ENCODE results near the gene RAB3GAP2.

The RAB3GAP2 gene

GRCh38 chr1:220227393-220227792 lies 44.9 kb downstream of the RAB3GAP2 start:
- TF ChIP-seq CTCF (IDR thresholded peaks at IDR 0.05), result no peak
- H3K27ac ChIP-seq, result no peak overlapping the region

GRCh38 chr1:220226752-220227151 lies 45.5 kb downstream of the RAB3GAP2 start:
- no peak for TF ChIP-seq CTCF (IDR thresholded peaks at IDR 0.05)
- TF ChIP-seq ZFX (IDR thresholded peaks at IDR 0.05; ENCODE audit: borderline replicate concordance), result no peak
- no peak overlapping the region for H3K27ac ChIP-seq

- no peak for TF ChIP-seq ZFX (IDR thresholded peaks at IDR 0.05; ENCODE audit: borderline replicate concordance)
- TF ChIP-seq CTCF (IDR thresholded peaks at IDR 0.05), result no peak
- H3K27ac ChIP-seq, result no peak overlapping the region
These were observed 46.3 kb downstream of the RAB3GAP2 start for GRCh38 chr1:220225957-220226356.

- H3K27ac ChIP-seq, result no peak overlapping the region
- TF ChIP-seq ZFX (IDR thresholded peaks at IDR 0.05; ENCODE audit: borderline replicate concordance), result no peak
- no peak for TF ChIP-seq CTCF (IDR thresholded peaks at IDR 0.05)
These were observed 47.6 kb downstream of the RAB3GAP2 start for GRCh38 chr1:220224611-220225124.

- no peak for TF ChIP-seq CTCF (IDR thresholded peaks at IDR 0.05)
- no peak for TF ChIP-seq ZFX (IDR thresholded peaks at IDR 0.05; ENCODE audit: borderline replicate concordance)
- H3K27ac ChIP-seq, result no peak overlapping the region
These were observed 48.2 kb downstream of the RAB3GAP2 start for GRCh38 chr1:220224033-220224432.

GRCh38 chr1:220222939-220223338 lies 49.3 kb downstream of the RAB3GAP2 start:
- no peak overlapping the region for H3K27ac ChIP-seq
- TF ChIP-seq ZFX (IDR thresholded peaks at IDR 0.05; ENCODE audit: borderline replicate concordance) (no peak), CTCF (IDR thresholded peaks at IDR 0.05) (no peak)

GRCh38 chr1:220221670-220222069 lies 50.6 kb downstream of the RAB3GAP2 start:
- TF ChIP-seq ZFX (IDR thresholded peaks at IDR 0.05; ENCODE audit: borderline replicate concordance) (no peak), CTCF (IDR thresholded peaks at IDR 0.05) (no peak)
- H3K27ac ChIP-seq, result no peak overlapping the region

All from 22Rv1 (cell line).